H9 (cell line): ENCODE results near the gene KLHDC7B. TPM values are rescaled to one million over a fixed set of nuclear protein-coding genes. Genes with fewer than 3 reads are reported as not detected.

Experiments
- DNase-seq: peaks from one replicate; pipeline ENCODE4 v3.0.0-alpha.2; 2017
- H2AFZ ChIP-seq: one replicate; pipeline ENCODE4 v1.6.1; 2013; ENCODE audit warnings: mild to moderate bottlenecking, low read length, control low read depth, moderate library complexity
- H2AK5ac ChIP-seq: 2 replicates; pipeline ENCODE4 v1.6.1; 2013; ENCODE audit warnings: low read length, control low read depth, mixed read lengths; ENCODE audit not compliant: insufficient read length
- H2BK120ac ChIP-seq: one replicate; pipeline ENCODE4 v1.6.1; 2013; ENCODE audit warnings: low read depth, mild to moderate bottlenecking, low read length, control low read depth, inconsistent platforms; ENCODE audit not compliant: poor library complexity, severe bottlenecking
- H2BK12ac ChIP-seq: 2 replicates; pipeline ENCODE4 v1.6.1; 2013; ENCODE audit warnings: low read length, control low read depth, mixed read lengths, low read depth; ENCODE audit not compliant: insufficient read length
- H2BK15ac ChIP-seq: 2 replicates; pipeline ENCODE4 v1.6.1; 2013; ENCODE audit warnings: low read depth, low read length, control low read depth
- H2BK20ac ChIP-seq: one replicate; pipeline ENCODE4 v1.6.1; 2013; ENCODE audit warnings: low read depth, mild to moderate bottlenecking, low read length, control low read depth, inconsistent platforms; ENCODE audit not compliant: poor library complexity, severe bottlenecking
- H2BK5ac ChIP-seq: 2 replicates; pipeline ENCODE4 v1.6.1; 2013; ENCODE audit warnings: low read length, control low read depth, mixed read lengths; ENCODE audit not compliant: insufficient read length
- H3K14ac ChIP-seq: 2 replicates; pipeline ENCODE4 v1.6.1; 2013; ENCODE audit warnings: low read length, control low read depth; ENCODE audit not compliant: insufficient read depth
- H3K18ac ChIP-seq: 2 replicates; pipeline ENCODE4 v1.6.1; 2013; ENCODE audit warnings: low read depth, mild to moderate bottlenecking, mixed read lengths, low read length, control low read depth; ENCODE audit not compliant: insufficient read length
- H3K23ac ChIP-seq: 2 replicates; pipeline ENCODE4 v1.6.1; 2013; ENCODE audit warnings: low read length, control low read depth, mixed read lengths, low read depth; ENCODE audit not compliant: insufficient read length
- H3K23me2 ChIP-seq: 2 replicates; pipeline ENCODE4 v1.6.1; 2013; ENCODE audit warnings: low read depth, mild to moderate bottlenecking, mixed read lengths, low read length, control low read depth; ENCODE audit not compliant: insufficient read length, poor library complexity, severe bottlenecking
- H3K27ac ChIP-seq: 2 replicates; pipeline ENCODE4 v1.5.1; 2013; ENCODE audit warnings: low read length, control low read depth, mixed read lengths, low read depth; ENCODE audit not compliant: insufficient read length
- H3K27me3 ChIP-seq: 2 replicates; pipeline ENCODE4 v1.6.1; 2013; ENCODE audit warnings: low read length, control low read depth, inconsistent platforms; ENCODE audit not compliant: insufficient read depth
- H3K4ac ChIP-seq: 2 replicates; pipeline ENCODE4 v1.6.1; 2013; ENCODE audit warnings: low read depth, mild to moderate bottlenecking, control low read depth, inconsistent platforms, low read length, moderate library complexity
- H3K4me1 ChIP-seq: 2 replicates; pipeline ENCODE4 v1.6.1; 2013; ENCODE audit warnings: low read length, control low read depth, inconsistent platforms; ENCODE audit not compliant: insufficient read depth
- H3K4me2 ChIP-seq: 2 replicates; pipeline ENCODE4 v1.6.1; 2013; ENCODE audit warnings: low read length, control low read depth, mixed read lengths; ENCODE audit not compliant: insufficient read length, insufficient read depth
- H3K56ac ChIP-seq: 2 replicates; pipeline ENCODE4 v1.6.1; 2013; ENCODE audit warnings: low read depth, mild to moderate bottlenecking, mixed read lengths, low read length, control low read depth; ENCODE audit not compliant: insufficient read length
- H3K79me1 ChIP-seq: 2 replicates; pipeline ENCODE4 v1.6.1; 2013; ENCODE audit warnings: low read depth, mild to moderate bottlenecking, moderate library complexity, low read length, control low read depth, inconsistent platforms; ENCODE audit not compliant: insufficient read depth, poor library complexity, severe bottlenecking
- H3K79me2 ChIP-seq: 2 replicates; pipeline ENCODE4 v1.6.1; 2013; ENCODE audit warnings: low read length, control low read depth, inconsistent platforms; ENCODE audit not compliant: insufficient read depth
- H3K9ac ChIP-seq: 2 replicates; pipeline ENCODE4 v1.6.1; 2013; ENCODE audit warnings: low read length, control low read depth, mixed read lengths; ENCODE audit not compliant: insufficient read length; ENCODE audit errors: extremely low read depth
- H3K9me3 ChIP-seq: one replicate; pipeline ENCODE4 v1.6.1; 2013; ENCODE audit warnings: low read depth, low read length, inconsistent platforms; ENCODE audit not compliant: control insufficient read depth
- H3T11ph ChIP-seq: one replicate; pipeline ENCODE4 v1.6.1; 2013; ENCODE audit warnings: mild to moderate bottlenecking, low read length, control low read depth, inconsistent platforms
- H4K20me1 ChIP-seq: one replicate; pipeline ENCODE4 v1.6.1; 2013; ENCODE audit not compliant: control insufficient read depth, insufficient read length, insufficient read depth
- H4K5ac ChIP-seq: 2 replicates; pipeline ENCODE4 v1.6.1; 2013; ENCODE audit warnings: low read depth, mild to moderate bottlenecking, mixed read lengths, low read length, control low read depth; ENCODE audit not compliant: insufficient read length
- H4K8ac ChIP-seq: replicated peaks from 2 replicates; pipeline ENCODE4 v1.6.1; 2013; ENCODE audit warnings: low read length, control low read depth, mixed read lengths, low read depth; ENCODE audit not compliant: insufficient read length
- H4K91ac ChIP-seq: 2 replicates; pipeline ENCODE4 v1.6.1; 2013; ENCODE audit warnings: low read depth, mild to moderate bottlenecking, moderate library complexity, mixed read lengths, low read length, control low read depth; ENCODE audit not compliant: insufficient read length
- H3K27ac Mint-ChIP-seq, 3 experiments: 2 replicates in 2 of 3; 3 replicates in 1 of 3; pipeline ENCODE4 v1.8.0; 2020 to 2021; ENCODE audit warnings: mixed read lengths in 3 of 3, mild to moderate bottlenecking in 1 of 3, moderate library complexity in 1 of 3
- H3K27me3 Mint-ChIP-seq: 2 replicates; pipeline ENCODE4 v1.8.0; 2021; ENCODE audit warnings: low read depth, mild to moderate bottlenecking, moderate library complexity, mixed read lengths
- H3K36me3 Mint-ChIP-seq, 3 experiments: 2 replicates in 2 of 3; 3 replicates in 1 of 3; pipeline ENCODE4 v1.8.0; 2020 to 2021; ENCODE audit warnings: low read depth in 3 of 3, mixed read lengths in 3 of 3; ENCODE audit not compliant: insufficient read depth in 1 of 3
- H3K4me1 Mint-ChIP-seq, 2 experiments: 2 replicates each; pipeline ENCODE4 v1.8.0; 2020; ENCODE audit warnings: mixed read lengths in 2 of 2
- H3K4me3 Mint-ChIP-seq, 2 experiments: 2 replicates in 1 of 2; 3 replicates in 1 of 2; pipeline ENCODE4 v1.8.0; 2020 to 2021; ENCODE audit warnings: mild to moderate bottlenecking in 2 of 2, mixed read lengths in 2 of 2, moderate library complexity in 1 of 2
- H3K9me3 Mint-ChIP-seq, 2 experiments: 2 replicates in 1 of 2; 3 replicates in 1 of 2; pipeline ENCODE4 v1.8.0; 2020; ENCODE audit warnings: mild to moderate bottlenecking in 2 of 2, mixed read lengths in 2 of 2, moderate library complexity in 1 of 2
- WGBS: extraction: QIAGEN DNeasy Blood & Tissue Kit; methylation state at CpG from one replicate; pipeline ENCODE4 v1.1.7; 2013; ENCODE audit warnings: missing lambda C conversion rate, low lambda C conversion rate, mixed read lengths; ENCODE audit not compliant: insufficient read length; ENCODE audit errors: extremely low coverage; 5-methylcytosine and 5-hydroxymethylcytosine counted together
- total RNA-seq: library from RNA; stranded (reverse); gene quantifications from 2 replicates; pipeline ENCODE4 v1.2.1, GENCODE V29; 2021
- TF ChIP-seq, protein P1 (sequence below): fragments of 200-600 bp; sonication (generic); conservative IDR thresholded peaks from 3 replicates; pipeline ENCODE4 v1.8.0; 2021; ENCODE audit warnings: antibody characterized with exemption, mild to moderate bottlenecking

The KLHDC7B gene
- total RNA-seq, 1 experiment from 2014 or later = not detected

DNA sequence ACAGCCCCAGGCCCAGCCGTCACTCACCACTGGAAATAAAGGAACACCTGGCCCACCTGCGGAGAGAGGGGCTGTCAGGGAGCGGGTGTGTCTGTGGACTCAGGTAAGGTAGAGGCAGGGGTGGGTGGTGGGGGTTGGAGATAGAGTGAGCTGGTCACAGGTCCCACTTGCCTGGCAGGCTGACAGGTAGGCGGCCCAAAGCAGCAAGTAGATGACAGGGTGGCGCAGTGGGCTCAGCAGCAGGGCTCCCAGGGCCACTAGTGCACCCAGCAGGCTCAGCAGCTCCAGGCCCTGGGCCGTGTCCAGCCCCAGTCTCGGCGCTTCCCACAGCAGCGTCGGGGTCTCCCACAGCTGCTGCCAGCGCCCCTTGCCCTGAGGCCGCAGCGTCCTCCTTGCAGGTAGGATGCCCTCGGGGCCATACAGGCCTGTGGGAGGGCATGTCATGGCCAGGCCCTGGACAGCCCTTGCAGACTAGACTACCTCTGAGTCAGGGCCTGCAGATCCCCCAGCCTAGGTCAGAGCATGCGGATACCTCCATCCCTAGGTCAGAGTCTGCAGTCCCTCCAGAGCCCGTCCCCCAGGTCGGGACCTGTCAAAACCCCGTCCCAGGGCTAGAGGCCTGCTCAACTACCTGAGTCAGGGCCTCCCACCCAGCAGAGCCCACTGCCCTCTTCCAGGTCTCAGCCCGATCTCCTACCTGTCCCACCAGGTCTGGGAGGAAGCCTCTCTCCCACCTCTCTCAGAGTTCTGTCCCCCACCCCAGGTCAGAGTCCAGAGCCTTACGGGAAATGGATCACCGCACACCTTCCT lies 38.9 kb upstream of the KLHDC7B start:
- no peaks in the 10 kb centered on the region for H3K9me3 ChIP-seq
- H3K27ac ChIP-seq = no peak overlapping the region
- H3K23ac ChIP-seq = no peak overlapping the region
- H3K27me3 ChIP-seq = no peaks in the 10 kb centered on the region
- no peak overlapping the region for H2AK5ac ChIP-seq
- Mint-ChIP-seq H3K4me3 (peak overlapping the region; percentile 92 to 96), H3K27ac (peak overlapping the region in 1 of 3 experiments; percentile 82; a peak in 2 of 7 replicates), H3K9me3 (no peaks in the 10 kb centered on the region), H3K4me1 (peaks cover 10 to 14% of the 10 kb centered on the region in 2 experiments), H3K27me3 (no peaks in the 10 kb centered on the region), H3K36me3 (peaks cover 0 to 3% (median 0%) of the 10 kb centered on the region in 3 experiments; a peak in 2 of 7 replicates)
- no peak overlapping the region for H3K56ac ChIP-seq
- H2BK120ac ChIP-seq = no peak overlapping the region
- WGBS = no CpG with 5 or more reads among the region's 21 CpGs
- H3K4ac ChIP-seq = no peak overlapping the region
- H2BK12ac ChIP-seq = no peak overlapping the region
- peaks cover 12% of the 10 kb centered on the region for H3K23me2 ChIP-seq
- DNase-seq = peak; percentile 44
- H2BK15ac ChIP-seq = no peak overlapping the region
- H3T11ph ChIP-seq = no peak overlapping the region
- no peak overlapping the region for H4K91ac ChIP-seq
- H3K4me1 ChIP-seq = no peaks in the 10 kb centered on the region
- peak overlapping the region; percentile 77 for H3K14ac ChIP-seq
- H2AFZ ChIP-seq = no peak overlapping the region
- TF ChIP-seq, protein P1, sequence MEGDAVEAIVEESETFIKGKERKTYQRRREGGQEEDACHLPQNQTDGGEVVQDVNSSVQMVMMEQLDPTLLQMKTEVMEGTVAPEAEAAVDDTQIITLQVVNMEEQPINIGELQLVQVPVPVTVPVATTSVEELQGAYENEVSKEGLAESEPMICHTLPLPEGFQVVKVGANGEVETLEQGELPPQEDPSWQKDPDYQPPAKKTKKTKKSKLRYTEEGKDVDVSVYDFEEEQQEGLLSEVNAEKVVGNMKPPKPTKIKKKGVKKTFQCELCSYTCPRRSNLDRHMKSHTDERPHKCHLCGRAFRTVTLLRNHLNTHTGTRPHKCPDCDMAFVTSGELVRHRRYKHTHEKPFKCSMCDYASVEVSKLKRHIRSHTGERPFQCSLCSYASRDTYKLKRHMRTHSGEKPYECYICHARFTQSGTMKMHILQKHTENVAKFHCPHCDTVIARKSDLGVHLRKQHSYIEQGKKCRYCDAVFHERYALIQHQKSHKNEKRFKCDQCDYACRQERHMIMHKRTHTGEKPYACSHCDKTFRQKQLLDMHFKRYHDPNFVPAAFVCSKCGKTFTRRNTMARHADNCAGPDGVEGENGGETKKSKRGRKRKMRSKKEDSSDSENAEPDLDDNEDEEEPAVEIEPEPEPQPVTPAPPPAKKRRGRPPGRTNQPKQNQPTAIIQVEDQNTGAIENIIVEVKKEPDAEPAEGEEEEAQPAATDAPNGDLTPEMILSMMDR = no peak
- H3K9ac ChIP-seq = peak overlapping the region; percentile 76
- no peaks in the 10 kb centered on the region for H4K20me1 ChIP-seq
- H3K79me1 ChIP-seq = peaks cover 7% of the 10 kb centered on the region
- no peak overlapping the region for H3K18ac ChIP-seq
- no peak overlapping the region for H4K5ac ChIP-seq
- H3K4me2 ChIP-seq = peak overlapping the region; percentile 93
- peaks cover 9% of the 10 kb centered on the region; the same call in 1 of the 2 replicates for H3K79me2 ChIP-seq
- H2BK20ac ChIP-seq = no peak overlapping the region
- H4K8ac ChIP-seq = no peak overlapping the region
- no peak overlapping the region for H2BK5ac ChIP-seq
